DOHH2 (cell line): ENCODE measurements around the gene PTCD3.
A peak's percentile ranks its signal among the peaks of the same experiment; 100 is the strongest.

ENCODE experiments used
- H3F3A ChIP-seq: fragments of 200-600 bp; sonication (generic), shearing (Covaris generic); 2 replicates; pipeline ENCODE4 v1.6.0; 2016; ENCODE audit warnings: antibody characterized with exemption, mild to moderate bottlenecking; ENCODE audit not compliant: control insufficient read depth, insufficient read depth
- H3K27ac ChIP-seq: fragments of 200-600 bp; sonication (generic); 2 replicates; pipeline ENCODE4 v1.5.1; 2014; ENCODE audit warnings: low read depth, mild to moderate bottlenecking, low read length, moderate library complexity
- H3K27me3 ChIP-seq: fragments of 200-600 bp; sonication (generic); 2 replicates; pipeline ENCODE4 v1.6.1; 2014; ENCODE audit warnings: mild to moderate bottlenecking, low read length, mixed read lengths; ENCODE audit not compliant: control insufficient read depth
- H3K36me3 ChIP-seq: fragments of 200-600 bp; sonication (generic); 2 replicates; pipeline ENCODE4 v1.6.1; 2014; ENCODE audit warnings: mild to moderate bottlenecking, low read length, moderate library complexity, mixed read lengths; ENCODE audit not compliant: control insufficient read depth
- H3K4me1 ChIP-seq: fragments of 200-600 bp; sonication (generic); 2 replicates; pipeline ENCODE4 v1.6.1; 2014; ENCODE audit warnings: mild to moderate bottlenecking, low read length, mixed read lengths; ENCODE audit not compliant: control insufficient read depth
- H3K4me2 ChIP-seq: fragments of 200-600 bp; sonication (generic); 2 replicates; pipeline ENCODE4 v1.6.0; 2014; ENCODE audit warnings: mild to moderate bottlenecking, low read length, moderate library complexity
- H3K4me3 ChIP-seq: fragments of 200-600 bp; sonication (generic); 2 replicates; pipeline ENCODE4 v1.5.1; 2014; ENCODE audit warnings: mild to moderate bottlenecking, low read length, mixed read lengths
- H3K79me2 ChIP-seq: fragments of 200-600 bp; sonication (generic); 2 replicates; pipeline ENCODE4 v1.6.1; 2014; ENCODE audit warnings: mild to moderate bottlenecking, low read length, mixed read lengths; ENCODE audit not compliant: control insufficient read depth
- H3K9me2 ChIP-seq: fragments of 200-600 bp; sonication (generic); replicated peaks from 2 replicates; pipeline ENCODE4 v1.6.1; 2014; ENCODE audit warnings: mild to moderate bottlenecking, low read length, mixed read lengths; ENCODE audit not compliant: control insufficient read depth
- H3K9me3 ChIP-seq: fragments of 200-600 bp; sonication (generic); 2 replicates; pipeline ENCODE4 v1.6.1; 2014; ENCODE audit warnings: antibody characterized with exemption, low read length, mixed read lengths; ENCODE audit not compliant: control insufficient read depth, insufficient read depth
- H4K20me1 ChIP-seq: fragments of 200-600 bp; sonication (generic); 2 replicates; pipeline ENCODE4 v1.6.0; 2014; ENCODE audit warnings: low read depth, mild to moderate bottlenecking, antibody characterized with exemption, low read length, moderate library complexity; ENCODE audit not compliant: control insufficient read depth, insufficient read depth
- EZH2phosphoT487 ChIP-seq: fragments of 200-600 bp; sonication (generic); IDR thresholded peaks from 2 replicates; pipeline ENCODE4 v1.6.1; 2017; ENCODE audit warnings: borderline replicate concordance, mild to moderate bottlenecking, antibody characterized with exemption, low read length, moderate library complexity, mixed read lengths
- TF ChIP-seq, protein P1 (sequence below): fragments of 200-600 bp; sonication (generic); IDR thresholded peaks from one replicate; pipeline ENCODE4 v1.5.1; 2014; ENCODE audit warnings: antibody characterized with exemption, mild to moderate bottlenecking, low read depth, low read length; ENCODE audit not compliant: poor library complexity, severe bottlenecking

PTCD3 gene

DNA sequence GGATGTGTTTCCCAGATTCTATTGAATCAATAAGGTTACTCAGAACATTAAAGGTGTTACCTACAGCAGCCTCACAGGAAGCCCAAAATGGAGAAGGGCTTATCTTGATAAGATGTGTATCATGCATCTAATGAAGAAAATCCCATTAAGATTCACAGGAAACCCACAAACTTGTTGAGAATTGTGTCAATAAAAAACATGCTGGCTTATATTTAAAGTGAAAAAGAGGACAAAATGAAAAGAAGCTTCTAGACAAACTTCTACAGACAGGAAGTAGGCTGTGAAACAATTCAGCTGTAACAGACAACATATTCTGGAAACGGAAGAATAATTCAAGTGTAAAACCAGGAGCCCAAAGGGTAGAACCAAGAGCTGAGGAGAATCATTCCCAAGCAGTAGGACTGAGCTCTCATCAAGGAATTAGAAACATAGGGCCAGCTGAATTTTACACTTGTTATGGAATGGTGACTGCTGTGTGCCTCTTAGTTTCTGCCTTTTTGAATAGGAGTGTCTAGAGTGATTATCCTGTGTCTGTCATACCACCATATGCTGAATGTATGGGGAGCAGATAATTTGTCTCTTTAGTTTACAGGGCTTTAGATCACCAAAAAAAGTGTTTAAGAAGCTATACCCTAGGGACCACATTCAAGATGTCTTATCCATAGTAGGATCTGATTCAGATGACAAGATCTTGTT is 79.6 kb downstream of the PTCD3 start:
- Histone ChIP-seq H3K4me1 (peaks cover 72% of the 10 kb centered on the region), H3K4me2 (peak overlapping the region; percentile 67), H3K27me3 (no peaks in the 10 kb centered on the region), H3K36me3 (peaks cover 78% of the 10 kb centered on the region), H4K20me1 (peaks cover 25% of the 10 kb centered on the region), H3K9me3 (no peaks in the 10 kb centered on the region), H3K27ac (peak overlapping the region; percentile 77), H3F3A (peaks cover 18% of the 10 kb centered on the region), H3K79me2 (peaks cover 100% of the 10 kb centered on the region), H3K9me2 (no peaks in the 10 kb centered on the region), H3K4me3 (peak overlapping the region; percentile 53)
- TF ChIP-seq, protein P1, sequence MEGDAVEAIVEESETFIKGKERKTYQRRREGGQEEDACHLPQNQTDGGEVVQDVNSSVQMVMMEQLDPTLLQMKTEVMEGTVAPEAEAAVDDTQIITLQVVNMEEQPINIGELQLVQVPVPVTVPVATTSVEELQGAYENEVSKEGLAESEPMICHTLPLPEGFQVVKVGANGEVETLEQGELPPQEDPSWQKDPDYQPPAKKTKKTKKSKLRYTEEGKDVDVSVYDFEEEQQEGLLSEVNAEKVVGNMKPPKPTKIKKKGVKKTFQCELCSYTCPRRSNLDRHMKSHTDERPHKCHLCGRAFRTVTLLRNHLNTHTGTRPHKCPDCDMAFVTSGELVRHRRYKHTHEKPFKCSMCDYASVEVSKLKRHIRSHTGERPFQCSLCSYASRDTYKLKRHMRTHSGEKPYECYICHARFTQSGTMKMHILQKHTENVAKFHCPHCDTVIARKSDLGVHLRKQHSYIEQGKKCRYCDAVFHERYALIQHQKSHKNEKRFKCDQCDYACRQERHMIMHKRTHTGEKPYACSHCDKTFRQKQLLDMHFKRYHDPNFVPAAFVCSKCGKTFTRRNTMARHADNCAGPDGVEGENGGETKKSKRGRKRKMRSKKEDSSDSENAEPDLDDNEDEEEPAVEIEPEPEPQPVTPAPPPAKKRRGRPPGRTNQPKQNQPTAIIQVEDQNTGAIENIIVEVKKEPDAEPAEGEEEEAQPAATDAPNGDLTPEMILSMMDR = no peak
- no peak for TF ChIP-seq EZH2phosphoT487

DNA sequence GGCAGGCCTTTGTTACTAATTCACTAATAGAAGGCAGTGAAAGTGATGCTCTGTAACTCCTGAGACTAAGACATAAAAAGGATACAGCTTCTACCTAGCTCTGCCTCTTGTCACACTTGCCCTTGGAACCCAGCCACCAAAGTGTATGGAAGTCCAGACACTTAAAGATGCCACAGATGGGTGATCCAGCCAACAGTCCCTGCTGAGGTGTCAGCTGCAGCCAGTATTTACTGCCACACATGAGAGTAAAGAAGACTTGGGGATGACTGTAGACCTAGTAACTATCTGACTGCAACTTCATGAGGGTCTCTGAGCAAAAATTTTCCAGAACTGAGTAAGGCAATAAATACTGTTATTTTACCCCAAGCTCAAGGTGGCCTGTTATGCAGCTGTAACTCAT is 80.4 kb downstream of the PTCD3 start:
- Histone ChIP-seq H3F3A (peaks cover 18% of the 10 kb centered on the region), H3K4me1 (peaks cover 75% of the 10 kb centered on the region), H4K20me1 (peaks cover 25% of the 10 kb centered on the region), H3K9me2 (no peaks in the 10 kb centered on the region), H3K27me3 (no peaks in the 10 kb centered on the region), H3K36me3 (peaks cover 75% of the 10 kb centered on the region), H3K4me3 (peak overlapping the region; percentile 53), H3K9me3 (no peaks in the 10 kb centered on the region), H3K27ac (peak overlapping the region; percentile 77), H3K79me2 (peaks cover 100% of the 10 kb centered on the region), H3K4me2 (peak overlapping the region; percentile 67)
- TF ChIP-seq, protein P1 = no peak
- TF ChIP-seq EZH2phosphoT487 = no peak

DNA sequence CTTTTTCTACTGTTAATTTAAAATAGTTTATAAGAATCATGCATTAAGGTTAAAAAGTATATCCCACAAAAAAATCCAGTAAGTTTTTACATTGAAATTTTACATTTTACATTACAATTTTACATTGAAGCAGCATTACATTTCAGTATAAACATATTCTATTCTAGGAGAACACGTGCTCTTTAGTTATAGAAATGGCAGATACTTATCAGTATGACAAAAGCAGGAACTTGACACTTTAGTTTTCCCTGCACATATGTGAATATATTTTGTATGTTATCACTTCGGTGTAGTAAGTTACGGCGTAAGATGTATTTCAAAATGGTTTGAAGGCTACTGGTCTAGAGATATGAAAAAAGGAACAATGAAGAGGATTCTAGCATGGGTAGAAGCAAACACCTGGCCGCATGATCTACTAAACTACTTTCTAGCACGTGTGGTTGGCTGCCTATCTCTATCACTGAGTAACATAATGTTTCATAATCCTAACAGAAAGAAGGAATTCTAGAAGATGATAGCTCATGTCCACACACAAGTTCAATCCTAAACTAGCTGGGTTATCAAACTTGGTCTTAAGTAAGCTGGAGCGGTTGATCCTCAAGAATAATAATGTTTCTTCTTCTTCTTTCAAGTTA is 83.9 kb downstream of the PTCD3 start:
- H3K9me2 ChIP-seq = no peaks in the 10 kb centered on the region
- peaks cover 99% of the 10 kb centered on the region for H3K79me2 ChIP-seq
- H4K20me1 ChIP-seq = peaks cover 42% of the 10 kb centered on the region
- TF ChIP-seq, protein P1 = no peak
- TF ChIP-seq EZH2phosphoT487 = no peak
- no peaks in the 10 kb centered on the region for H3K9me3 ChIP-seq
- peaks cover 82% of the 10 kb centered on the region for H3K36me3 ChIP-seq
- no peak overlapping the region for H3K4me3 ChIP-seq
- H3K27ac ChIP-seq = no peak overlapping the region
- no peak overlapping the region for H3K4me2 ChIP-seq
- no peaks in the 10 kb centered on the region for H3K27me3 ChIP-seq
- peaks cover 78% of the 10 kb centered on the region for H3K4me1 ChIP-seq
- peaks cover 18% of the 10 kb centered on the region for H3F3A ChIP-seq
